GM21515 (cell line): ENCODE data around the gene RAB10.
"Not testable (repeated sequence)": the region's sequence is repeated elsewhere in the genome, so short reads cannot be mapped to it uniquely, and the experiment has no call there.

Source experiments
- ATAC-seq: cut with Tn5 transposase; IDR thresholded peaks from one replicate; pipeline ENCODE4 v1.9.1; 2021; ENCODE audit not compliant: unreplicated experiment

Gene RAB10

DNA sequence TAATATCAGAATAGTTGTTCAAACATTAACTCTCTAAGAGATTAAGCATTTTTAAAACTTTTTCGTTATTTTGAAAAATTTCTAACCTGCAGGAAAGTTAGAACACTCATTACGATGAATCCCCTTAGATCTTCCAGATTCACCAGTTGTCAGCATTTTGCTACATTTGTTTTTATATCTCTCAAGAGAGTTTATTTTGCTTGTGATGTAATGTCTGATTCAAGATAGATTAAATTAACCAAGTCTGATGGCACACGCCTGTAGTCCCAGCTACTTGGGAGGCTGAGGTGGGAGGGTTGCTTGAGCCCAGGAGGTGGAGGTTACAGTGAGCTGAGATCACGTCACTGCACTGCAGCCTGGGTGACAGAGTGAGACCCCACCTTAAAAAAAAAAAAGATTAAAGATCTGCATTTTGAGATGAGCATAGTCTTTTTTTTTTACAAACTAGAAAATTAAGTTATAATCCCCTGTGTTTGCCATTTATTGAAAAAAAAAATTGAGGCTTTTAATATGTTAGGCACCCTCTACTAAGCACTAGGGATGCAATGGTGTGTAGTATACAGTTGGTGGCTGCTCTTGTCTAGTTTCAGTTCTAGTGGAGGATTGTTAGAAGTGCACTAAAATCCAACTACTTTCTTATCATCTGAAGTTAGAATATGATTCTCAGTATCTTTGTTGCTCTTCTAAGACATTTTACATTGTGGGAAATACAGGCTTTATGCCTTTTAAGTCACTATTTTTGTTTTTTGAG, 20.9 kb downstream of the RAB10 start:
- ATAC-seq: no peak

DNA sequence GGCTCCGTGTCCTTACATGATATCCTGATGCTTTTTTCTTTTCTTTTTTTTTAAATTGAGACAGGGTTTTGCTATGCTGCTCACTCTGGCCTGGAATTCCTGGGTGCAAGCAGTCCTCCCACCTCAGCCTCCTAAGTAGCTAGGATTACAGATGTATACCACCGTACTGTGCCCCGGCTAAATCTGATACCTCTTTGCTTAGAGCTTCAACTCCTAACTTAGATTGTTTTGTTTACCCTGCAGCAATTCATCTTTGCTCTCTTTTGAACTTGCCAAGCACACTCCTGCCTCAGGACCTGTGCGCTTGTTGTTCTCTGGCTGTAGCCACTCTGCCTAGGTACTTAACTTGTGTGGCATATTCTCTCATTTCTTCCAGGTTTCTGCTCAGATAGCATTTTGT, 24.5 kb downstream of the RAB10 start:
- no peak for ATAC-seq

- ATAC-seq: no peak
Observed at GRCh38 chr2:26059542-26059941, 25.7 kb downstream of the RAB10 start.

DNA sequence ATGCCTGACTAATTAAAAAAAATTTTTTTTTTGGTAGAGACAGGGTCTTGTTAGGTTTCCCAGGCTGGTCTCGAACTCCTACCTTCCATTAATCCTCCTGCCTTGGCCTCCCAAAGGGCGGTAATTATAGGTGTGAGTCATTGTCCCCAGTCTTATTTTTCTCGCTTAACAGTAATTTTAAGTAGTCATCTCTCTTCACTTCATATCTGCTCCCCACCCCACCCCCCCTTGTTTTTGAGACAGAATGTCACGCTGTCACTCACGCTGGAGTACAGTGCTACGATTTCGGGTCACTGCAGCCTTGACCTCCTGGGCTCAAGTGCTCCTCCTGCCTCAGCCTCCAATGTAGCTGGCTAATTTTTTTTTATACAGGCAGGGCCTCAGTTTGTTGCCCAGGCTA, 27.7 kb downstream of the RAB10 start:
- no peak for ATAC-seq

- no peak for ATAC-seq
Observed at GRCh38 chr2:26064846-26065245, 31.0 kb downstream of the RAB10 start.

GRCh38 chr2:26067186-26067974, 33.5 kb downstream of the RAB10 start:
- ATAC-seq: no peak

DNA sequence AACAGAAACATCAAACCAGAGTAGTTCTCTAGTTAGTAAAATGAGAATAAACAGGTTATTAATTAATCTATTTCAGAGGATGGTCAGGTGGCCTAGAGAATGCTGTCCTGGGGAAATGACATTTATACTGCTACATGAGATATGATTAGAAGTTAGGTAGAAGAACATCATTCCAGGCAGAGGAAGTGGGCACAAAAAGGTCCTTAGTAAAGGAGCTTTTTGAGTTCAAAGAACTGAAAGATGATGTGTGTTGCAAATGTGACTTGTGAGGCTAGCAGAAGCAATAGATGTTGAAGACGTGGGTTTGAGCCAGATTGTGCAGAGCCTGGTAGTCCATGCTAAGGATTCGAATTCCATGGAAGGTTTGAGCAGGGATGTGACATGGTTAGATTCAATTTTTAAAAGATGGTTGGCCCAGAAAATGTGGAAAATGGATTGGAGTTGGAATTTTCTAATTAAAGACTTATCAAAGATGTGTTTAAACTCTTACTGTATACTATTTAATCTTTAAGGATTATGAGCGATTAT, 34.2 kb downstream of the RAB10 start:
- no peak for ATAC-seq

DNA sequence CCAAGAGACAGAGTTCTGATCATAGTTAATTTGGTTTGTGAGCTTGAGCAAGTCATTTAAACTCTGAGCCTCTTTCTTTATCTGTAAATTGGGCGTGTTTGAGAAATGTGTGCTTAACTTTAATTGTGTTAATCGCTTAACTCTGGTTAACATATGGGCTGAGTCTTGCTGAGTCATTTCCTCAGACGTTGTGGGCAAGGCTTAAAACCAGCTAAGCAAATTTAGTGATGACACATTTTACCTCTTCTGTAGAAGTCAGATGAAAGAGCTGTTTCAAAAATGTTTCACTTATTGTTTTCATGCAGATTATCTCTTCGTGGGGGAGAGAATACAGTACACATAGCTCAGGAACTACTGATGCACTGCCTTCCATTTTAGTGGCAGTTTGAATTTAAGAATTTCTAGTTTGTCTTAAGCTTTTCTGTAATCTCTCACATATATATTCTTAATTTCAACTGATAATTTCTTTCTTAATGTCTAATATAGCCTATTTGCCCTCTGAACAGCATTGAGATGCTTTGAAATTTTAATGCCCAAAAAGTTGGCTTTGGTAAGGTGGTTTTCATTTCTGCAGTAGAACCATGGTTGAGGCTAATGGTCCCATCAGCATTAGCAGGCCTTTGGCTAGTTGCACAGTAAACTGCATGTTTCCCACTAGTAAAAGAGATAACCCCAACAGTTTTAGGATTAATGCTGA, 34.9 kb downstream of the RAB10 start:
- ATAC-seq: peak; percentile 81

DNA sequence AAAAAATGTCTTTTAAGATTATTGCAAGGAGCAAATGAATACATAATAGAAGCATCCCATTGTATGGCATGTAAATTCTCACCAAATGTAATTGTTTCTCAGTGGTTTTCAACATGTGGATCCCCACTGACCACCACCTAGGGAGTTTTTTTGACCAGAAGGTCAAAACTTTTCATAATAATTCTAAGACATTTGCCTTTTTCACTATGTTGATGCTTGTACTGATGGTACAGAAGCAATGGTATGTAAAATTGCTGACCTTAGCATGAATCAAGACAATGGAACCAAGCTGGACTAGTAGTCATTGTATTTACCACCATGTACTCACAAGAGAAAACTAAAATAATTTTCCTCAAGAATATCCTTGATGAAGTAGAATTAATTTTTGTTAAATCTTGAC, 36.8 kb downstream of the RAB10 start:
- no peak for ATAC-seq

DNA sequence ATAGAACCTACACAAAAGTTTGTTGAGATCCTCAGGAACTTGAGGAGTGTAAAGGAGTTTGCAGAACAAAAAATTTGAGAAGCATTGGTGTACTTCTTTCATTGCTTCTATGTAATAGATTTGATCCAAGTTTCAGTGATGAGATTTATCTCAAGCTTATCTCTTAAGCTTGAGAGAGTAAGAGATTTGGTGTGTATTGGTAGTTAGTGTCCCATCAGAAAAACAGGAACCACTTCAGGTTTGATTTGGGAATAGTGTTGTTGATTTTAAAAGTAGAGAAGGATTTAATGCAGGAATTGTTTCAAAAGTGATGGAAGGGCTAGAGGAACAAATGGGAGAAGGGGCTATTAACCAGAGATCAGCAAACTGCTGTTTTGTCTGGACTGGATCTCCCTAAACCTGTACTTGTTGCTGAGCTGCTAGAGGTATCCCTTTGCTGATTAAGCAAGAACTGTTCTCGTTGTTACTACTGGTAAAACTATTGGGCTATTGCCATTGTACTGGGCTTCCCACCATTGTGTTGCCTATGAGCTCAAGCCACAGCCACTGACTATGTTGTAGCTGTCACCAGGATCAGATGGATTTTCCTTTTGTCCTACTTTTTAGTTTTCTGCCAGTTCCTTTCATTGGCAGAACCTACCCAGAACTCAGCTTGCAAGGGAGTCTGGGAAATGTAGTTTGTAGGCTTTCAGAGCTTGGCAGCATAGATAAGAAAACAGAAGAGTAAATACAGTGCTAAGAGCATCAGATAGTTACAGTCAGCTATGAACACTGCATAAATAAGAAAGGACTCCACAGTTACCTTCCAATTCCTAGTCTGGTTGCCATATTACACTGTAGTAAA, 39.3 kb downstream of the RAB10 start:
- ATAC-seq: no peak

DNA sequence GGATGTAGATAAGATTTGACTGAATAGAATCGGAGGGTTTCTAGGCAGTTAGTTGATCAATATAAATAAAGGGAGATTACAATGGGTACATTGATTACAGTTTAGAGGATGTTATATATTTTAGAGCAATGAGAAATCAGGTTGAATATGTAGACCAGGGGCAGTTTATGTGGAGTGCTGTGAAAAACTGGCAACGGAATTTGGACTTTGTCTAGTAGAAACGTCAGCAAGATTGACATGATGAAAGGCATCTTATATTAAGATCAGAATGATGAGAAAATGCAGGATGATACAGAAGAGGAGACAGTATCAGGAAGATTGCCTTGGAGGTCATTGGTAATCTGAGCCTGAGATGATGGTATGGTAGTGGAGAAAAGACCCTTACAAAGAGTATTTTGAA, 39.9 kb downstream of the RAB10 start:
- no peak for ATAC-seq

DNA sequence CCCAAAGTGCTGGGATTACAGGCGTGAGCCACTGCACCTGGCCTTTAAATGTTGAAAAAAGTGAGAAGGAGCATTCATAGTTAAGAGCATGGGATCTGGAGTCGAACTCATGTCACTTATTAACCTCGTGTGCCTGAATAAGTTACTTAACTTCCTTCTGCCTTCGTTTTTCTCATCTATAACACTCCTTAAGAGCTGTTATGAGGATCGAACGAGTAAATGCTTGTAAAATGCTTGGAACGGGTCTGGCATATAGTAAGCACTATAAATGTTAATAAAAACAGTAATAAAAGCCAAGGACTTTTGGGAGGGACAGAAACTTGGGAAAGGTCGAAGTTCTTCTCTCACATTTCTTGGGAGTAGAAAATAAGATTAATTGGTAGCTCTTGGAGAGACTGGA, 40.8 kb downstream of the RAB10 start:
- ATAC-seq: no peak

DNA sequence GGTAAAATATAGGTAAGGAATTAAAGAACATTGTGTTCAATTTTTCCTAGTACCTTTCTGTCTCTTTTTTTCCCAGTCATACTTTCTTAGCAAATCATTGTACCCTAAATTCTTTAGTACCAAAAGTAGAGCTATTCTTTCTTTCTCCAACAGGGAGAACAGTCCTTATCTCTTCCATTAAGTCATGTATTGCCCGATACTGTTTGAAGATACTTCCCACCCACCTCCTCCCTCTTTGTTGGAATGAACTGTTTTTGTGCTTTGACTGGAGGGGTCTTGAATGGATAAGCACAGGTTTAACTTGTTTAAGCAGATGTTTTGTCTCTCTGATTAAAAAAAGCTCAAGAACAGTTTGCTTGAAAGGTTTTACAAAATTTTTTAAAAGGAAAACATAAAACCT, 41.3 kb downstream of the RAB10 start:
- no peak for ATAC-seq

- no peak for ATAC-seq
Observed at GRCh38 chr2:26076001-26076587, 42.2 kb downstream of the RAB10 start.

GRCh38 chr2:26077291-26077690, 43.4 kb downstream of the RAB10 start:
- no peak for ATAC-seq

DNA sequence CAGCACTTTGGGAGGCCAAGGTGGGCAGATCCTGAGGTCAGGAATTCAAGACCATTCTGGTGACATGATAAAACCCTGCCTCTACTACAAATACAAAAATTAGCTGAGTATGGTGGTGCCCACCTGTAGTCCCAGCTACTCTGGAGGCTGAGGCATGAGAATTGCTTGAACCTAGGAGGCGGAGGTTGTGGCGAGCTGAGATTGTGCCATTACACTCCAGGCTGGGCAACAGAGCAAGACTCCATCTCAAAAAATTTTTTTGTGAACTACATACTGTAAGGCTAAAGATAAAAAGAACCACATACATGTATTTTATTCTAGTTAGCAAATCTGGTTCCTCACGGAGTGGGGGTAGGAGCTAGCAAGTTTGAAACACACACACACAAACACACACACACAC, 45.1 kb downstream of the RAB10 start:
- ATAC-seq: no peak

- ATAC-seq: no peak
Observed at GRCh38 chr2:26080356-26080755, 46.5 kb downstream of the RAB10 start.

GRCh38 chr2:26080925-26081324, 47.0 kb downstream of the RAB10 start:
- ATAC-seq: not testable (repeated sequence)

- no peak for ATAC-seq
Observed at GRCh38 chr2:26081556-26081955, 47.7 kb downstream of the RAB10 start.

- ATAC-seq: no peak
Observed at GRCh38 chr2:26086155-26086637, 52.3 kb downstream of the RAB10 start.
